Measurements from ENCODE around the gene PI4K2B.
"Not testable (repeated sequence)": the region's sequence is repeated elsewhere in the genome, so short reads cannot be mapped to it uniquely, and the experiment has no call there.

PI4K2B gene

GRCh38 chr4:25313201-25313895 lies 79.5 kb downstream of the PI4K2B start:
- TF ChIP-seq CTCF (IDR thresholded peaks at IDR 0.05; ENCODE audit: low read depth, low read length, missing control alignments) = no peak
- DNase-seq (ENCODE audit: low read depth) = no peak
- H3K4me3 ChIP-seq (ENCODE audit: low read depth, low read length) = peak overlapping the region; percentile 78

GRCh38 chr4:25320336-25320735 lies 86.5 kb downstream of the PI4K2B start:
- no peak for TF ChIP-seq CTCF (IDR thresholded peaks at IDR 0.05; ENCODE audit: low read depth, low read length, missing control alignments)
- no peak overlapping the region for H3K4me3 ChIP-seq (ENCODE audit: low read depth, low read length)
- DNase-seq (ENCODE audit: low read depth) = no peak

GRCh38 chr4:25320773-25321172 lies 86.9 kb downstream of the PI4K2B start:
- DNase-seq (ENCODE audit: low read depth) = no peak
- no peak for TF ChIP-seq CTCF (IDR thresholded peaks at IDR 0.05; ENCODE audit: low read depth, low read length, missing control alignments)
- H3K4me3 ChIP-seq (ENCODE audit: low read depth, low read length) = no peak overlapping the region

GRCh38 chr4:25321703-25322102 lies 87.9 kb downstream of the PI4K2B start:
- TF ChIP-seq CTCF (IDR thresholded peaks at IDR 0.05; ENCODE audit: low read depth, low read length, missing control alignments) = no peak
- no peak overlapping the region for H3K4me3 ChIP-seq (ENCODE audit: low read depth, low read length)
- DNase-seq (ENCODE audit: low read depth) = no peak

DNA sequence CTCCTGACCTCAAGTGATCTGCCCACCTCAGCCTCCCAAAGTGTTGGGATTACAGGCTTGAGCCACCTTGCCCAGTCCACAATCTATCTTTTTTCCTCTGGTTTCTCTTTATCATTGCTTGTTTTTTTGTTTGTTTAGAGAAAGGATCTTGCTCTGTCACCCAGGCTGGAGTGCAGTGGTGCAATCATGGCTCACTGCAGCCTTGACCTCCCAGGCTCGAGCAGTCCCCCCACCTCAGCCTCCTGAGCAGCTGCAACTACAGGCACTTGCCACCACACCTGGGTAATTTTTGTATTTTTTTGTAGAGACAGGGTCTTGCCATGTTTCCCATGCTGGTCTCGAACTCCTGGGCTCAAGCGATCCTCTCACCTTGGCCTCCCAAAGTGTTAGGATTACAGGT lies 94.6 kb downstream of the PI4K2B start:
- not testable (repeated sequence) for H3K4me3 ChIP-seq (ENCODE audit: low read depth, low read length); DNase-seq (ENCODE audit: low read depth)

All from GM12864 (cell line).